Mammary epithelial cell (primary cell): Measurements from ENCODE around the gene STK32C.
"Not testable (repeated sequence)": the region's sequence is repeated elsewhere in the genome, so short reads cannot be mapped to it uniquely, and the experiment has no call there.

Experiments used
- EZH2 ChIP-seq: IDR thresholded peaks from 2 replicates; pipeline ENCODE4 v1.6.1; 2012; ENCODE audit warnings: low read length, inconsistent platforms, borderline replicate concordance
- TF ChIP-seq, protein P1 (sequence below), 2 donors: IDR thresholded peaks in 1 of 2; conservative IDR thresholded peaks in 1 of 2; 2 replicates each; pipeline ENCODE4 v1.5.1; 2011 to 2012; ENCODE audit warnings: inconsistent platforms in 2 of 2, low read length in 2 of 2, mild to moderate bottlenecking in 2 of 2, control low read depth in 1 of 2, low read depth in 1 of 2; ENCODE audit not compliant: insufficient read depth in 1 of 2; ENCODE audit errors: extremely low read depth in 1 of 2

GRCh38 chr10:132159302-132160230 lies 148.2 kb downstream of the STK32C start:
- TF ChIP-seq, protein P1, sequence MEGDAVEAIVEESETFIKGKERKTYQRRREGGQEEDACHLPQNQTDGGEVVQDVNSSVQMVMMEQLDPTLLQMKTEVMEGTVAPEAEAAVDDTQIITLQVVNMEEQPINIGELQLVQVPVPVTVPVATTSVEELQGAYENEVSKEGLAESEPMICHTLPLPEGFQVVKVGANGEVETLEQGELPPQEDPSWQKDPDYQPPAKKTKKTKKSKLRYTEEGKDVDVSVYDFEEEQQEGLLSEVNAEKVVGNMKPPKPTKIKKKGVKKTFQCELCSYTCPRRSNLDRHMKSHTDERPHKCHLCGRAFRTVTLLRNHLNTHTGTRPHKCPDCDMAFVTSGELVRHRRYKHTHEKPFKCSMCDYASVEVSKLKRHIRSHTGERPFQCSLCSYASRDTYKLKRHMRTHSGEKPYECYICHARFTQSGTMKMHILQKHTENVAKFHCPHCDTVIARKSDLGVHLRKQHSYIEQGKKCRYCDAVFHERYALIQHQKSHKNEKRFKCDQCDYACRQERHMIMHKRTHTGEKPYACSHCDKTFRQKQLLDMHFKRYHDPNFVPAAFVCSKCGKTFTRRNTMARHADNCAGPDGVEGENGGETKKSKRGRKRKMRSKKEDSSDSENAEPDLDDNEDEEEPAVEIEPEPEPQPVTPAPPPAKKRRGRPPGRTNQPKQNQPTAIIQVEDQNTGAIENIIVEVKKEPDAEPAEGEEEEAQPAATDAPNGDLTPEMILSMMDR (conservative IDR thresholded peaks at IDR 0.05 in 1 of 2, IDR thresholded peaks at IDR 0.05 in 1 of 2; ENCODE audit: extremely low read depth in 1 of 2, insufficient read depth in 1 of 2, low read depth in 1 of 2, low read length in 2 of 2): not testable (repeated sequence)
- not testable (repeated sequence) for TF ChIP-seq EZH2
